Astrocyte of the cerebellum (primary cell): ENCODE results near the gene TBC1D22A.
"Not testable (repeated sequence)": the region's sequence is repeated elsewhere in the genome, so short reads cannot be mapped to it uniquely, and the experiment has no call there.

Source experiments
- DNase-seq: peaks from one replicate; pipeline ENCODE4 v3.0.0-alpha.2; 2011; ENCODE audit warnings: low read depth
- H3K4me3 ChIP-seq: 2 replicates; pipeline ENCODE4 v1.5.1; 2011; ENCODE audit warnings: mild to moderate bottlenecking, low read depth, low read length, moderate library complexity
- CTCF ChIP-seq: IDR thresholded peaks from 2 replicates; pipeline ENCODE4 v1.5.1; 2012; ENCODE audit warnings: low read length, low read depth, moderate library complexity, mild to moderate bottlenecking; ENCODE audit errors: missing control alignments
- in situ Hi-C: cut with HindIII; loops from 2 replicates; pipeline ENCODE4 v1.10.0; 2017; ENCODE audit warnings: low sequenced_read_pairs

TBC1D22A gene

GRCh38 chr22:47134222-47134621 lies 371.8 kb downstream of the TBC1D22A start:
- in situ Hi-C loops = no loop called here
- TF ChIP-seq CTCF = no peak
- H3K4me3 ChIP-seq = no peak overlapping the region
- no peak for DNase-seq

DNA sequence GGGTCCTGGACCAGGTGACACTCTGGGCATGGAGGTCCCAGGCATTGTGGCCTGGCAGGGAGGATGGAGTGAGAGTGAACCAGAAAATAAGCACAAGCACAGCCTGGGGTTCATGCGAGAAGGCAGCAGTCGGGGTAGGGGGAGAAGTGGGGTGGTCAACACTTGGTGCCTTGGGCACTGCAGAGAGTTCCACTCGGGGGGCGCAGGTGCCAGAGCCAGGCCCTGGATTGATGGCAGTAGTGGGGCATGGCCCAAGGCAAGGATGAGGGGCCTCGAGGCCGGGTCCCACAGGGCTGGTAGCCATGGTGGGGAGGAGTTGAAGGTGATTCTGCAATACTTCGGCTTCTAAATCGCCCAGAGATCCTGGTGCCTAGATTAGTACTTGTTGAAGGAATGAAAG lies 372.9 kb downstream of the TBC1D22A start:
- H3K4me3 ChIP-seq = no peak overlapping the region
- no peak for TF ChIP-seq CTCF
- DNase-seq = no peak
- in situ Hi-C loops = no loop called here

DNA sequence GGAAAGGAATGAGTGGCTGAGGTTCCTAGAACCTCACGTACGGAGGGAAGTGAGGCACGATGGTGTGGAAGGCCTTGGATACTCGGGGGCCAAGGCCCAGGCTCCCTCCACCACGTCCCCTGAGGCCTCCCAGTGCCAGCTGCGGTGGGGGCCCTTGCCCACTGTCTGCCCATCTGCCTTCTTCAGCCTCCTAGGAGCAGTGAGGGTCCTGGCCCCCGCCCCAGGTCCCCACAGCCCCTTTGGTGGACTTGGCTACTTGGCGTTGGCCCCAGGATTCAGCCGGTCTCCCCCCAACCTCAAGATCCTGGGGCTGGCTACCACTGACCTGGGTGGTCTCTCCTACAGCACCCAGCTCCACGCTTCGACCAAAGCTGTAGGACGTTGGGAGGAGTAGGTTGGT lies 373.6 kb downstream of the TBC1D22A start:
- in situ Hi-C loops = no loop called here
- DNase-seq = no peak
- H3K4me3 ChIP-seq = no peak overlapping the region
- TF ChIP-seq CTCF = no peak

DNA sequence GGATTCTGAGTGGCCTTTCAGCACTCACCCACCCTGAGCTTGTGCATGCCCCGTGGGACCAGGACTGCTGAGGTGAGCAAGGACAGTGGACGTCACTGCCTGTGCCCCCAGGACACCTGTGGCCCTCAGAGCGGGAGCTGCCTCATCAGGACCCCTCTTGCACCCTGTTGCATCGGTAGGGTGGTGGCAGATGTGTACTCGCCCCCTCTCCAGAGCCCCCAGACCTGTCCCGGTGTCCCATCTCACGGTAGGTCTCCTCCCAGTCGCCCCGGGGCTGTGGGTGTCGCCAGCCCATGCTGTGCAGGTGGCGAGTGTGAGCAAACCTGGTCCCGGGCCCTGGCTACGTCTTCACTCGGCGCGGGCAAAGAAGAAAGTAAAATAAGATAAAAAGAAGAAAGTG lies 374.2 kb downstream of the TBC1D22A start:
- H3K4me3 ChIP-seq = no peak overlapping the region
- no peak for DNase-seq
- no peak for TF ChIP-seq CTCF
- in situ Hi-C loops = no loop called here

DNA sequence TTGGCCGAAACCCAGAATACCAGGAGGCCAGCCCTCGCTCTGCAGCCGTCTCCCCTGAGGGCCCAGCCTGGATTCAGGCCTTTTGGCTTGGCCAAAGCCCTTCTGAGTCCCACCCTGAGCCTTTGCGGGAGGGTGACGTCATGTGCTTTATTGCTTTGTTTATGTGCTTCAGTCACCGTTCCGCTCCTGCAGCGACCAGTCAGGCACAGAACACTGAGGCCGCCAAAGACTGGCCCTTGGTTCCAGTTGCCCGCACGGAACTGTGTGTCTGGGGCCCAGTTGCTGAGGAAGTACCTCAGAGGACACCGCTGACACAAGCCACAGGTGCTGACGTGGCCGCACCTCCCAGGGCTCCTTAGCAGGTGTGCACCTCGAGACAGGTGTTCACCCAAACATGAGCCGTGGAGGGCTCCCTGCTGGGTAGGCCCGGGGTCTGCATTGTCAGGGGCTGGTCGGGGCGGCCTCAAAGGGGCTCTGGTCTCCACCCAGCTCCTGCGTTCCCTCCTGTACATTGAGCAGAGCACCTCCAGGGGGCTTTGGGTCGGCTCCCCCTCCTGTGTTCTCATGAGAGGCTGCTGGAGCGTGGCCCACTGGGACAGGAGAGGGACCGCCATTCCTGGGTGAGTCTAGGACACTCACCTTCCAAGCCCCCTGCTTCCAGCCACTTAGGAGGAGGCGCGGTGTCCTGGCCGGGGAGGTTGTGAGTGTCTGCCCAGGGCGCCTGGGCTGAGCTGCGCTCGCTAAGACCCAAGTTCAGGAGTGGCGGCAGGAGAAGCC lies 376.8 kb downstream of the TBC1D22A start:
- DNase-seq = no peak
- in situ Hi-C loops = no loop called here
- TF ChIP-seq CTCF = no peak
- H3K4me3 ChIP-seq = no peak overlapping the region

- TF ChIP-seq CTCF = no peak
- H3K4me3 ChIP-seq = no peak overlapping the region
- no peak for DNase-seq
- in situ Hi-C loops = no loop called here
These were observed 377.3 kb downstream of the TBC1D22A start for GRCh38 chr22:47139790-47140119.

DNA sequence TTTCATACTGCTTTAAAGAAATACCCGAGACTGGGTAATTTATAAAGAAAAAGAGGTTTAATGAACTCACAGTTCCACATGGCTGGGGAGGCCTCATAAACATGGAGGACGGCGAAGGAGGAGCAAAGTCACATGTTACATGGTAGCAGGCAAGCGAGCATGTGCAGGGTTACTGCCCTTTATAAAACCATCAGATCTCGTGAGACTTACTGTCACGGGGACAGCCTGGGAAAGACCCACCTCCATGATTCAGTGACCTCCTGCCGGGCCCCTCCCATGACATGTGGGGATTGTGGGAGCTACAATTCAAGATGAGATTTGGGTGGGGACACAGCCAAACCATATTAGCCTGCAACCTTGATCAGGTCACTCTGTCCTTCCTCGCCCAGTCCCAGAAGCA lies 378.5 kb downstream of the TBC1D22A start:
- DNase-seq, in situ Hi-C loops, H3K4me3 ChIP-seq: not testable (repeated sequence)
